Camera-type eye (tissue), 1 donor: ENCODE data around the gene SLC29A1. TPM values are rescaled to one million over a fixed set of nuclear protein-coding genes. Genes with fewer than 3 reads are reported as not detected.

ENCODE experiments used
- total RNA-seq: library from RNA; depleted of rRNA; stranded (reverse); fragments of >200 nt; gene quantifications from one replicate; pipeline ENCODE4 v1.2.3, GENCODE V29; 2014

Gene SLC29A1
- 18.6 TPM for total RNA-seq

GRCh38 chr6:44223319-44224028 lies at the start of gene SLC29A1:
Gene SLC29A1, plus strand, starts transcription at chr6:44223595. Its CDS starts 3,719 bp downstream, at chr6:44227314.

GRCh38 chr6:44216677-44217331 lies 6.6 kb upstream of the SLC29A1 start, which contains the start of gene MYMX:
Gene MYMX, plus strand, starts transcription at chr6:44216926. Its CDS starts 546 bp downstream, at chr6:44217472.

DNA sequence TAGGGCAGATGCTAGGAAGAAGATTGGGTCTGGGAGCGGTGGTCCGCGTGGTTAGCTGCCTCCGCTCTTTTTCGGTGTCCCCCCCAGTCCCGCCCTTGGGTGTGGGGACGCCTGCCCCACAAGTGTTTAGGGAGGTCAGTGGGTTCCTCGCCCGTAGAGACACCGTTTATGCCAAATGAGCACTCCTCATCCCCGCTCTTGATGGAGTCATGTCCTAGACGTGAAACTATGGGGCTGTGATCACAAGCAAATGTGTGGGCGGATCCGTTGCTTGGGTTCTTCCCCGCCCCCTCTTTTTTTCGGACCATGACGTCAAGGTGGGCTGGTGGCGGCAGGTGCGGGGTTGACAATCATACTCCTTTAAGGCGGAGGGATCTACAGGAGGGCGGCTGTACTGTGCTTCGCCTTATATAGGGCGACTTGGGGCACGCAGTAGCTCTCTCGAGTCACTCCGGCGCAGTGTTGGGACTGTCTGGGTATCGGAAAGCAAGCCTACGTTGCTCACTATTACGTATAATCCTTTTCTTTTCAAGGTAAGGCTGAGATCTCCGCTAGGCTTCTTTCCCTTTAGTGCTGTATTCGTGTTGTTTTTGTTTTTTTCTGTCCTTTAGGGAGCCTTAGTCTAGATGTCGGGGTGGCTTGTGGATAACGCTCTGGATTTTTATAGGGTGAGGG lies 23.4 kb downstream of the SLC29A1 start, which contains the start of gene HSP90AB1:
Gene HSP90AB1 (plus strand): TSS at position 439 of the 675 bp plus-strand sequence. CDS start 1,529 bp downstream, outside the sequence.

DNA sequence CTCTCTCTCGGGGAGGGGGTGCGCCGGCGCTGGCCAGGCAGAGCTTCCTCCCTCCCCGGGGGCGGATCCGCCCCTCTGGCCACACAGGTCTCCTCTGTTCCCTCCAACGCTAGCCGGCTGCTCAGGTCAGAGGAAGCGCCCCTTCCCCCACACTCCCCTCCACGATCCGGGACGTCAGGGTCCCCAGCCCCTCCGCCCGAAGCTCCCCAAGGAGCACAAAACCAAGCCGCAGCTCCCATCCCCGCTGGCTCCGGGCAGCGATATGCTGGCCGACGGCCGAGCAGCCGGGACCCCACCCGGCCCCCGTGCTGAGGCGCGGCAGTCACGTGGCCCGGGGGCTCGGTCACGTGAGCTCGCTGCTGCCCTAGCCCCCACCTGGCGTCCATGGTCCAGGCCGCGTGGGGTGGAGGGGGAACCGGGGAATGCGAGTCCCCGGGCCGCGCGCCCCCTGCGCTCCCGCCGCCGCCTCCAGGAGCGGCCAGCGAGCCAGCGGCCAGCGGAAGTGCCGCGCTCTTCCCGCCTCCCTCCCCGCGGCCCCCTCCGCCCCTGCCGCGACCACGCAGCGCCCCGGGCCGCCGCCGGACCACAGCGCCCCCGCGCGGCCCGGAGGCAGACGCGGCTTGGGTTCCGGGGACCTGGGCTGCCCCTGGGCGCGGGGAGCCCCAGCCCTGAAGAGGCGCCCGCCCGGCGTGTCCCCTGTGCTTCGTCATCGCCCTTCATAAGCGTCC lies 33.8 kb downstream of the SLC29A1 start, which contains the start of gene SLC35B2:
Gene SLC35B2 (minus strand): TSS at position 504 of the 728 bp plus-strand sequence. CDS start 118 bp downstream, at position 386.

GRCh38 chr6:44265007-44265721 lies 41.8 kb downstream of the SLC29A1 start, which contains the start of gene NFKBIE:
Gene NFKBIE, minus strand, starts transcription at chr6:44265551. Its CDS starts 205 bp downstream, at chr6:44265346.

GRCh38 chr6:44269921-44270525 lies 46.6 kb downstream of the SLC29A1 start, which contains the start of gene TMEM151B:
Gene TMEM151B, plus strand, starts transcription at chr6:44270450. Its CDS starts 293 bp downstream, at chr6:44270743.

Other genes with a start within 250 kb of the SLC29A1 start
- 33.7 TPM for gene MRPL14, start 96.1 kb upstream of the SLC29A1 start, total RNA-seq
- gene TMEM63B, start 96.0 kb upstream of the SLC29A1 start, total RNA-seq = 40.5 TPM
- gene CAPN11, start 64.8 kb upstream of the SLC29A1 start, total RNA-seq = not detected
- not detected for gene MYMX, start 6.7 kb upstream of the SLC29A1 start, total RNA-seq
- 647 TPM for gene HSP90AB1, start 23.5 kb downstream of the SLC29A1 start, total RNA-seq
- gene SLC35B2, start 33.9 kb downstream of the SLC29A1 start, total RNA-seq = 40.6 TPM
- 5.8 TPM for gene NFKBIE, start 42.0 kb downstream of the SLC29A1 start, total RNA-seq
- gene TMEM151B, start 46.9 kb downstream of the SLC29A1 start, total RNA-seq = 10.2 TPM
- gene AARS2, start 89.8 kb downstream of the SLC29A1 start, total RNA-seq = 21.2 TPM
- gene SPATS1, start 119.1 kb downstream of the SLC29A1 start, total RNA-seq = not detected
- 41.8 TPM for gene CDC5L, start 164.1 kb downstream of the SLC29A1 start, total RNA-seq